ENCODE measurements around the gene NANS. TPM values are rescaled to one million over a fixed set of nuclear protein-coding genes. Genes with fewer than 3 reads are reported as not detected.

NANS gene
- total RNA-seq, 1 experiment from 2014 or later: 48.9 TPM

DNA sequence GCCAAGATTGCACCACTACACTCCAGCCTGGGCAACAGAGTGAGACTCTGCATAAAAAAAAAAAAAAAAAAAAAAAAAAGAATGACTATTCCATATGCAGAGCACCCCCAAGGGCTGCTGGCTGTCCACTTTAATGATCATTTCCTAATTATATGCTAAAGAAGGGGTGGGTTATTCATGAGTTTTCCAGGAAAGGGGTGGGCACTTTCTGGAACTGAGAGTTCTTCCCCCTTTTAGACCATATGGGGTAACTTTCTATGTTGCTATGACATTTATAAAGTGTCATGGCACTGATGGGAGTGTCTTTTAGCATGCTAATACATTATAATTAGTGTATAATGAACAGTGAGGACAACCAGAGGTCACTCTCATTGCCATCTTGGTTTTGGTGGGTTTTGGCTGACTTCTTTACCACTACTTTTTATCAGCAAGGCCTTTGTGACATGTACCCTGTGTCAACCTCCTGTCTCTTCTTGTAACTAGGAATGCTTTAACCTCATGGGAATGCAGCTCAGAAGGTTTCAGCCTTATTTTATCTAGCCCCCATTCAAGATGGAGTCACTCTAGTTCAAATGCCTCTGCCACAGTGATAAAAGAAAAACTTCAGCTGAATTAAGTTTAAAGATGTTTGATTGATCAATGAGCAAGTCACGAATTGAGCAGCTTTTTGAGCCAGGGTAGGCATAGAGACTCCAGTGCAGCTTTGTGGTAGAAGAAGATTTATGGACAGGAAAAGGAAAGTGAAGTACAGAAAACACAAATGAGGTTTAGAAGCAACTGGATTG, 7.1 kb upstream of the NANS start:
- Histone ChIP-seq H4K20me1 (ENCODE audit: insufficient read depth) (no peaks in the 10 kb centered on the region), H3K4me2 (ENCODE audit: low read length) (no peak overlapping the region), H3K9me3 (ENCODE audit: control insufficient read depth in 1 of 2, insufficient read depth in 1 of 2, low read depth in 1 of 2, low read length in 2 of 2) (no peaks in the 10 kb centered on the region), H3K9ac (ENCODE audit: low read length) (no peak overlapping the region), H3K27me3 (ENCODE audit: insufficient read depth, low read length) (no peaks in the 10 kb centered on the region), H3K79me2 (ENCODE audit: insufficient read depth, low read length) (peaks cover 89% of the 10 kb centered on the region), H2AFZ (ENCODE audit: low read depth, low read length, poor library complexity, severe bottlenecking) (no peak overlapping the region), H3K4me3 (replicated peaks in 1 of 2; ENCODE audit: low read depth in 1 of 2, low read length in 2 of 2) (no peak overlapping the region), H3K27ac (ENCODE audit: low read depth, low read length) (no peak overlapping the region), H3K36me3 (ENCODE audit: control insufficient read depth in 1 of 2, insufficient read depth in 2 of 2, low read length in 2 of 2) (peaks cover 16 to 36% of the 10 kb centered on the region in 2 experiments; a peak in 2 of 4 replicates), H3K4me1 (ENCODE audit: control insufficient read depth in 1 of 2, insufficient read depth in 2 of 2, low read length in 2 of 2) (peaks cover 4 to 26% of the 10 kb centered on the region in 2 experiments; a peak in 3 of 4 replicates), H3K9me2 (ENCODE audit: insufficient read depth) (no peaks in the 10 kb centered on the region)
- ChIA-PET RAD21 (ENCODE audit: low non-redundant PET in 1 of 2, low total read pairs in 2 of 2, uncharacterized antibody in 2 of 2, unreplicated experiment in 2 of 2) (no interaction called here), POLR2A (no interaction called here), CTCF (no interaction called here)
- ATAC-seq (no peak), DNase-seq (ENCODE audit: low read depth, low spot score) (no peak)
- no TSS peak for BruUV-seq (replicated peaks)
- intact Hi-C loops (cut with micrococcal nuclease): no loop called here
- TF ChIP-seq CBX3 (IDR thresholded peaks at IDR 0.05; ENCODE audit: low read depth) (no peak), SIN3A (IDR thresholded peaks at IDR 0.05; ENCODE audit: low read depth) (no peak), POLR2AphosphoS5 (IDR thresholded peaks at IDR 0.05; ENCODE audit: low read depth, low read length) (no peak), FOSL1 (IDR thresholded peaks at IDR 0.05; ENCODE audit: low read depth) (no peak)
- TF ChIP-seq, protein P1, sequence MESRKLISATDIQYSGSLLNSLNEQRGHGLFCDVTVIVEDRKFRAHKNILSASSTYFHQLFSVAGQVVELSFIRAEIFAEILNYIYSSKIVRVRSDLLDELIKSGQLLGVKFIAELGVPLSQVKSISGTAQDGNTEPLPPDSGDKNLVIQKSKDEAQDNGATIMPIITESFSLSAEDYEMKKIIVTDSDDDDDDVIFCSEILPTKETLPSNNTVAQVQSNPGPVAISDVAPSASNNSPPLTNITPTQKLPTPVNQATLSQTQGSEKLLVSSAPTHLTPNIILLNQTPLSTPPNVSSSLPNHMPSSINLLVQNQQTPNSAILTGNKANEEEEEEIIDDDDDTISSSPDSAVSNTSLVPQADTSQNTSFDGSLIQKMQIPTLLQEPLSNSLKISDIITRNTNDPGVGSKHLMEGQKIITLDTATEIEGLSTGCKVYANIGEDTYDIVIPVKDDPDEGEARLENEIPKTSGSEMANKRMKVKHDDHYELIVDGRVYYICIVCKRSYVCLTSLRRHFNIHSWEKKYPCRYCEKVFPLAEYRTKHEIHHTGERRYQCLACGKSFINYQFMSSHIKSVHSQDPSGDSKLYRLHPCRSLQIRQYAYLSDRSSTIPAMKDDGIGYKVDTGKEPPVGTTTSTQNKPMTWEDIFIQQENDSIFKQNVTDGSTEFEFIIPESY (IDR thresholded peaks at IDR 0.05; ENCODE audit: extremely low read depth, insufficient replicate concordance, low read length): no peak

DNA sequence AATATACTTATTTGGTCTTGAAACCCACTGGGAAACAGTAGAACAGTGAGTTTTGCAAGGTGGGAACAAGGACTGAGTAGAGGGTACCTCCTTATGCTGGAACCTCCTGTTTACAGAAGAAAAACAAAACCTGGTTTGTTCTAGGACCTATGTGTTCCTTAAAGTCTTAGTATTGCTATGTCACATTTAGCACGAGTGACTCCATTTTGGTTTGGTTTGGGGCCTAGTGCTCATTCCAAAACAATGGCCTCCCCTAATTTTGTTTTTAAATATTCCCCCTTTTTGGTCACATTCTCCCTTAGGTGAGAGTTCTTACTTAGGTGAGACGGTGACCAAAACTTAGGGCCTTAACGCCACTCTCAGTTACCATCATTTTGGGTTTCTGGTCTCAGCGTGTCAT, 6.2 kb upstream of the NANS start:
- Histone ChIP-seq H4K20me1 (ENCODE audit: insufficient read depth) (no peaks in the 10 kb centered on the region), H3K4me3 (replicated peaks in 1 of 2; ENCODE audit: low read depth in 1 of 2, low read length in 2 of 2) (no peak overlapping the region), H3K9me3 (ENCODE audit: control insufficient read depth in 1 of 2, insufficient read depth in 1 of 2, low read depth in 1 of 2, low read length in 2 of 2) (no peaks in the 10 kb centered on the region), H3K4me1 (ENCODE audit: control insufficient read depth in 1 of 2, insufficient read depth in 2 of 2, low read length in 2 of 2) (peaks cover 0 to 28% of the 10 kb centered on the region in 2 experiments; a peak in 3 of 4 replicates), H3K27me3 (ENCODE audit: insufficient read depth, low read length) (no peaks in the 10 kb centered on the region), H3K4me2 (ENCODE audit: low read length) (no peak overlapping the region), H3K79me2 (ENCODE audit: insufficient read depth, low read length) (peaks cover 92% of the 10 kb centered on the region), H3K9me2 (ENCODE audit: insufficient read depth) (no peaks in the 10 kb centered on the region), H2AFZ (ENCODE audit: low read depth, low read length, poor library complexity, severe bottlenecking) (no peak overlapping the region), H3K27ac (ENCODE audit: low read depth, low read length) (no peak overlapping the region), H3K9ac (ENCODE audit: low read length) (no peak overlapping the region), H3K36me3 (ENCODE audit: control insufficient read depth in 1 of 2, insufficient read depth in 2 of 2, low read length in 2 of 2) (peaks cover 16 to 37% of the 10 kb centered on the region in 2 experiments; a peak in 2 of 4 replicates)
- ATAC-seq (no peak), DNase-seq (ENCODE audit: low read depth, low spot score) (no peak)
- BruUV-seq (replicated peaks): no TSS peak
- intact Hi-C loops (cut with micrococcal nuclease): no loop called here
- RAD21 ChIA-PET (ENCODE audit: low non-redundant PET in 1 of 2, low total read pairs in 2 of 2, uncharacterized antibody in 2 of 2, unreplicated experiment in 2 of 2): no interaction called here
- CTCF ChIA-PET: no interaction called here
- TF ChIP-seq ZFX (IDR thresholded peaks at IDR 0.05): no peak
- no peak for TF ChIP-seq POLR2A (IDR thresholded peaks at IDR 0.05; ENCODE audit: borderline replicate concordance, extremely low read depth, insufficient read depth, insufficient read length)
- no peak for TF ChIP-seq RAD21 (IDR thresholded peaks at IDR 0.05; ENCODE audit: low read depth)
- no peak for TF ChIP-seq EZH2 (IDR thresholded peaks at IDR 0.05)
- no peak for TF ChIP-seq ELF1 (IDR thresholded peaks at IDR 0.05; ENCODE audit: borderline replicate concordance, low read depth)
- TF ChIP-seq JUND (IDR thresholded peaks at IDR 0.05): no peak
- TF ChIP-seq SRF (IDR thresholded peaks at IDR 0.05; ENCODE audit: low read depth): no peak
- no peak for TF ChIP-seq SP1 (IDR thresholded peaks at IDR 0.05; ENCODE audit: low read depth)
- no peak for TF ChIP-seq EZH2phosphoT487 (IDR thresholded peaks at IDR 0.05; ENCODE audit: borderline replicate concordance)
- TF ChIP-seq, protein P2, sequence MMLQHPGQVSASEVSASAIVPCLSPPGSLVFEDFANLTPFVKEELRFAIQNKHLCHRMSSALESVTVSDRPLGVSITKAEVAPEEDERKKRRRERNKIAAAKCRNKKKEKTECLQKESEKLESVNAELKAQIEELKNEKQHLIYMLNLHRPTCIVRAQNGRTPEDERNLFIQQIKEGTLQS (IDR thresholded peaks at IDR 0.05): no peak
- TF ChIP-seq CBX3 (IDR thresholded peaks at IDR 0.05; ENCODE audit: low read depth): no peak
- TF ChIP-seq, protein P3, sequence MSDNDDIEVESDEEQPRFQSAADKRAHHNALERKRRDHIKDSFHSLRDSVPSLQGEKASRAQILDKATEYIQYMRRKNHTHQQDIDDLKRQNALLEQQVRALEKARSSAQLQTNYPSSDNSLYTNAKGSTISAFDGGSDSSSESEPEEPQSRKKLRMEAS (IDR thresholded peaks at IDR 0.05): no peak
- TF ChIP-seq SIN3A (IDR thresholded peaks at IDR 0.05; ENCODE audit: low read depth): no peak
- no peak for TF ChIP-seq FOSL1 (IDR thresholded peaks at IDR 0.05; ENCODE audit: low read depth)
- POLR2A ChIA-PET: no interaction called here

Measured in HCT116 (cell line).